Kidney glomerular epithelial cell (primary cell): ENCODE data around the gene SCG5.
"Not testable (repeated sequence)": the region's sequence is repeated elsewhere in the genome, so short reads cannot be mapped to it uniquely, and the experiment has no call there.

Source experiments
- DNase-seq: peaks from one replicate; lab custom pipeline; 2025; lab: John Stamatoyannopoulos, UW

Gene SCG5, protein sequence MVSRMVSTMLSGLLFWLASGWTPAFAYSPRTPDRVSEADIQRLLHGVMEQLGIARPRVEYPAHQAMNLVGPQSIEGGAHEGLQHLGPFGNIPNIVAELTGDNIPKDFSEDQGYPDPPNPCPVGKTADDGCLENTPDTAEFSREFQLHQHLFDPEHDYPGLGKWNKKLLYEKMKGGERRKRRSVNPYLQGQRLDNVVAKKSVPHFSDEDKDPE

DNA sequence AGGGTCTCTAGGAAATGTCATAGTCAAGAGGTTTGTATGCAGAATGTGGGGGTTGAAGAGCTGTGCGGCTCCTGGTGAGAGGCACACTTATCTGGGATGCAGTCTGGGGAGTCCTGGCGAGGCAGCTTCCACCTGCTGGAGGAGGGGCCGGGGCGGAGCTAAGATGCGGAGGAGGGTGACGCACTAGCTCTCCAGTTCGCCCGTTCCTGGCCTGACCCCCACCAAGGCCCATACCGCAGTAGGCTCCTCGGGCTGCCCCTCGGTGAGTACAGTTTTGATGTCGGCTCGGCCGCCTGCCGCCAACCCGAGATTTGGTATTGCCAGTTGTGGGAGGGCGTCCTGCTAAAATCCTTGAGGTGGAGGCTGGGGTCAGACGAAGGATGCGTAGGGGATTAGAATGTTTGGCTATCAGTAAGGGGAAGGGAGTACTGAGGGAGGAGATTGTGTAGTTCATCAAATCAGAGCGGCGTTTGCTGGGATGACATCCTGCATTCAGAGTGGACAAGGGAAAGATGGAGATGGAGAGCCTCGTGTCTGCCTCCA is at the start of gene SCG5:
SCG5 (plus strand) TSS at position 194 of the 543 bp plus-strand sequence. CDS start 1,883 bp downstream, outside the sequence.
- no peak for DNase-seq

DNA sequence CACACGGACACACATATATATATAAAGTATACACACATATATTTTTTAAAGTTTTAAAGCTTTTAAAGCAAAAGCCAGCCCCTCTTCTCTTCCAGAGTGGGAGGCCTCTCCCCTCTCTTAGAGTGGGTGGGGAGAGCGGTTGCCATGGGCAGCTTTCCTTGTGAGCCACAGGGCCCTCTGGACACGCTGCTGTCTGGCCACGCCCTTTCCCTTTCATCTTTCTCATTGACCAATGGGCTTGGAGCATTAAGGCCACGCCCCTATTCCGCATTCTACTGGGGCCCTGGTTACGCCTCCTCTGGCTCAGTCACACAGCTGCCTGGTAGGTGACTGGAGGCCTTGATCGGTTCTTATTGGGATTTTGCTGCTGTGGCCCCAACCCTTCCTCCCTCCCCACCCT is 48.4 kb upstream of the SCG5 start, which contains the start of gene GOLGA8N:
GOLGA8N (plus strand) TSS at position 306 of the 400 bp plus-strand sequence.
- DNase-seq = not testable (repeated sequence)

DNA sequence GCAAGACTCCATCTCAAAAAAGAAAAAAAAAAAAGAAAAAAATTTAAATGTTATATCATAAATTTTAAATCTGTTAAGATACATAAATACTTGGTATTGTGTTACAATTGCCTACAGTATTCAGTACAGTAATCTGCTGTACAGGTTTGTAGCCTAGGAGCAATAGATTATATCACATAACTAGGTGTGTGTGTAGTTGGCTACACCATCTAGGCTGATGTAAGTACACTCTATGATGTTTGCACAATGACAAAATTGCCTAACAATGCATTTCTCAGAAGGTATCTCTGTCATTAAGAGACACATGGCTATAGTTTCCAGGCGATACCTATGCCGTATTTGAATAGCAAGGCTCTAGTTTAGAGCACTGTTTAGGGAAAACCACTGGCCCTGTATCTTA is 32.0 kb upstream of the SCG5 start:
- DNase-seq = not testable (repeated sequence)

DNA sequence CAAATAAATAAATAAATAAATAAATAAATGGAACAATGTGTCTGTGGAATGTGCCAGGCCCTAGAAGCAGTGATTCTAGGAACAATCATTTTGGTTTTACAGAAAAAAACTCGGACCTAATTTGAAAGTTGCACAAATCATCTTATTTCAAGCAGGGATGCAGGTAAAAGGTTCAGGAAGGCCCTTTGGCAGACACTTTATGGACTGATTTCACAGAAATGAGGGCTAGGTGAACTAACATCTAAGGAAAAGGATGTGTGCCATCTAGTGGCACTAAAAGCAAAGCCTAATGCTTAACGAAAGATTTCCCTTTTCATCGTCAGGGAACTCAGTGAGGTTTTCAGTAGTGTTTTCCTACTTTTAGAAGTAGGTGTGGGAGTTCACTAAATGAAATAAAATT is 30.8 kb upstream of the SCG5 start:
- DNase-seq = not testable (repeated sequence)

DNA sequence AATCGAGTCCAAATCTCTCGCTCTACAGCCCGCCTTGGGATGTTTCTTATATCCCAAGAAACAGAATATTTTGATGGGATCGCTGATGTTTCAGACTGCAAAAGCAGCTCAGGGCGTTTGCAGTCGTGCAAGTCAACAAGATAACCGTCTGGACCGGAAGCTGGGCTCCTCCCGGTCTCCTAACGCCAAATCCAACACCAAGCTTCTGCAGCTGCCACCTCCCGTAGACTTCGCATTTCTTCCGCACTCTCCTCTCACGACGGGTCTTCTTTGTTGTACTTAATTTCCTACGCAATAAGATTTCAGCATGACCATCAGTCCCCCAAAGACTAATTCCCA is 26.8 kb upstream of the SCG5 start:
- not testable (repeated sequence) for DNase-seq

DNA sequence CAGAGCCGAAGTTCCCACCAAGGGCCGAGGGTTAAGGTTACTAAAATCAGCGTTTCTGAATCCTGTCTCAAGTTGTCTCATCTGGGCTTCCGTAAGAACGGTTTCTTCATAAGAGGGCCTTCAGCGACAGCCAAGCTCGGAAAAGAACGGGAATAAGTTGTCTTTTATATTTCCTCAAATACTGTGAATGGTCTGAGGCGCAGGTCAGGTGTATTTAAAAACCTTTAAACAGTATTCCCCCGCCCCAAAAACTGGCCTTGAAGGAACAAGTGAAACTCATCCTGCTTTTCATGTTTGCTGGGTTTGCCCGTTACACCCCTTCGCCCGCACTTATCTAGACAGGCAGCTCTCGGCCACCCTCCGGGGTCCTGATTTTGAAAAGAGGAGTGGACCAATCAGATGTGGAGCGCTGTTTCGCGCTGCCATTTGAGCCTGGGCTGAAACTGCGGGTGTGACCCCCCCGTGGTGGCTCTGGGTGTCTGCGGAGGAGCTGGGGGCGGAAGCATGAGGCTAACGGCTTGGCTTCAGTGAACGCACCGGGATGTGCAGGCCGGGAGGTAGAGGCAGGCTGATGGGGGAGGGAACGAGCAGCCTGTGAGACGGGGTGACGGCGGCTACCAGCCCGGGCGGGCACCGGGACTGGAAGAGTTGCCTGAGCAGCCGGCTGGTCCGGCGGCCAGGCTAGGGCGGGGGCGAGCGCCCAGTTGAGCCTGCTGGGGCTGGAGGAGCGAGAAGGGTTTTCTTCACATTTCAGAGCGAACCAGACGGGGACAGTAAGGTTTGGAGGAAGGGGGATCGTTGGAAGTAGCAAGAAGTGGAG is 26.2 kb upstream of the SCG5 start, which contains the start of gene ARHGAP11A:
ARHGAP11A (plus strand) TSS at position 454 of the 820 bp plus-strand sequence. CDS start 708 bp downstream, outside the sequence.
- not testable (repeated sequence) for DNase-seq

DNA sequence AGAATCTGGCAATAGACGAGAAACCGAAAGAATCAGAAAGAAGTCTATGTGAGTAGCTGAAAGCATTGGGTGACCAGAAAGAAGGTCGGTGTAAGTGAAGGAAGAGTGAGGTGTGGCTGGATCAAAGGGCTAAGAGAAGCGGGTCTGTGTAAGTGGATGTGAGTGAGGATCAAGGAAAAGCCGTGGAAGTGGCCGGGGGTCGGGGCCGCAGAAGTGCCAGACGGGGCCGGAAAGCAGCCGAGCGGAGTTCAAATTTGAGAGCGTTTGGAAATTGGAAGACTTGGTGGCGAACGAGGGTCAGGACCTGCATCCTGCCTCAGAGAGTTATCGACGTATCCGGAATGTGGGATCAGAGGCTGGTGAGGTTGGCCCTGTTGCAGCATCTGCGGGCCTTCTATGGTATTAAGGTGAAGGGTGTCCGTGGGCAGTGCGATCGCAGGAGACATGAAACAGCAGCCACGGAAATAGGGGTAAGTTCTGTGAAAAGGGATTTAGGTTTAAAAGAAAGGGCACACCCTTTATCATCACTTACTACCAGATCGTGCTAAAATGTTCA is 25.6 kb upstream of the SCG5 start:
- DNase-seq = not testable (repeated sequence)

DNA sequence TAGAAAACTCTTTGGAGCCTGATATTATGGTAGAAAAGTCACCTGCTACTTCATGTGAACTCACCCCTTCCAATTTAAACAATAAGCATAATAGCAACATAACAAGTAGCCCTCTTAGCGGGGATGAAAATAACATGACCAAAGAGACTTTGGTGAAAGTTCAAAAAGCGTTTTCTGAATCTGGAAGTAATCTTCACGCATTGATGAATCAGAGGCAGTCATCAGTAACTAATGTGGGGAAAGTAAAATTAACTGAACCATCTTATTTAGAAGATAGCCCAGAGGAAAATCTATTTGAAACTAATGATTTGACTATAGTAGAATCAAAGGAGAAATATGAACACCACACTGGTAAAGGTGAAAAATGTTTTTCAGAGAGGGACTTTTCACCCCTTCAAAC is 5.1 kb upstream of the SCG5 start:
- no peak for DNase-seq

DNA sequence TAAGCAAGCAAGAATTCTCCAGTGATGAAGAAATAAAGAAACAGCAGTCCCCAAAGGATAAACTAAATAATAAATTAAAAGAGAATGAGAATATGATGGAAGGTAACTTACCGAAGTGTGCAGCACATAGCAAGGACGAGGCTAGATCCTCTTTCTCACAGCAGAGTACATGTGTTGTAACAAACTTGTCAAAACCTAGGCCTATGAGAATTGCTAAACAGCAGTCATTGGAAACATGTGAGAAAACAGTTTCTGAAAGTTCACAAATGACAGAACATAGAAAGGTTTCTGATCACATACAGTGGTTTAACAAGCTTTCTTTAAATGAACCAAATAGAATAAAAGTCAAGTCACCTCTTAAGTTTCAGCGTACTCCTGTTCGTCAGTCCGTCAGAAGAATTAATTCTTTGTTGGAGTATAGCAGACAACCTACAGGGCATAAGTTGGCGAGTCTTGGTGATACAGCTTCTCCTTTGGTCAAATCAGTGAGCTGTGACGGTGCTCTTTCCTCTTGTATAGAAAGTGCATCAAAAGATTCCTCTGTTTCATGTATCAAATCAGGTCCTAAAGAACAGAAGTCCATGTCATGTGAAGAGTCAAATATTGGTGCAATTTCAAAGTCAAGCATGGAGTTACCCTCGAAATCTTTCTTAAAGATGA is 4.5 kb upstream of the SCG5 start:
- no peak for DNase-seq

DNA sequence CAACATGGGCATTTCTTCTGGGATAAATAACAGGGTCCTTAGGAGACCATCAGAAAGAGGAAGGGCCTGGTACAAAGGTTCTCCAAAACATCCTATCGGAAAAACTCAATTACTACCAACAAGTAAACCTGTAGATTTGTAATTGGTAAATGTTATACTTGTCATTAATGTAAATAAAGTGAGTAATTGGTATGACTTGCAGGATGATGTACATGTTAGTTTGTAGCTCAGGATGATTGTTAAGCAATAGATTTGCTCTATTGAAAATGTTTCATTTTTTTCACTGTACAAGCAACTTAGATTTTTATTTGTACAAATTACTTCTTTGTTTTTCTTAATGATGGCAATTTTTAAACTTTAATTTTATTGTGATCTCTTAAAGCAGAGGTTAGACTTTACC is 3.8 kb upstream of the SCG5 start:
- no peak for DNase-seq

DNA sequence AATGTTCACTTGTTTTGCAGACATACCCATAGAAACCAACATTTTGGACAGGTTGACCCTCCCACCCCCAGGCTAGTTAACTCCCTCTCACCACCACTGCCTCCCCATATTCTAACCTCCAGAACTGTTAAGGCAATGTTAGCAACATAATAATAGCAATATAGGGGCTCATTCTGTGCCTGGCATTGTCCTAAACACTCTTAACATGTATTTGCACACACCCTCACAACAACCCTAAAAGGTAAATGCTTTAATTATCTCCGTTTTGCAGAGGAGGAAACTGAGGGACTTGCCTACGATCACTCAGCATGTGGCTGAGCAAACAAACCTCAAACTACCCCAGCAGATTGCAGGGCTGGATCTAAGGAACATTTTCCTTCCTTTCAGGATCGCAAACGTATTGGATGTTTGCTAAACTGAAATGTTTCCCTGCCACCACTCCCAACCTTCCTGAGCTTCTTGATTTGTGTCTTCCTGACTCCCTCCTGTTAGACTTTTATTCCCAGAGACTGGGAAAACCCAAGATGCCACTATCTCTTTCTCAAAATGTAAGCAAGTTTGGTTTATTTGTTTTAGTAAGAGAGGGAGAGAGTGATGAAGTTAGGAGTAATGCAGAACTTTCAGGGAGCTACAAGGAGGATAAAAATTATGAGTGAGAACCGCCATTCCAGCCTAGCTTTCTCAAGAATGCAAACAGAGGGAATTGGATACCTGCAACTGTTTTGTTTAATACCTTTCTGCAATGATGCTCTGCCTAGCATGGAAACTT is 1.3 kb downstream of the SCG5 start:
- DNase-seq = no peak

DNA sequence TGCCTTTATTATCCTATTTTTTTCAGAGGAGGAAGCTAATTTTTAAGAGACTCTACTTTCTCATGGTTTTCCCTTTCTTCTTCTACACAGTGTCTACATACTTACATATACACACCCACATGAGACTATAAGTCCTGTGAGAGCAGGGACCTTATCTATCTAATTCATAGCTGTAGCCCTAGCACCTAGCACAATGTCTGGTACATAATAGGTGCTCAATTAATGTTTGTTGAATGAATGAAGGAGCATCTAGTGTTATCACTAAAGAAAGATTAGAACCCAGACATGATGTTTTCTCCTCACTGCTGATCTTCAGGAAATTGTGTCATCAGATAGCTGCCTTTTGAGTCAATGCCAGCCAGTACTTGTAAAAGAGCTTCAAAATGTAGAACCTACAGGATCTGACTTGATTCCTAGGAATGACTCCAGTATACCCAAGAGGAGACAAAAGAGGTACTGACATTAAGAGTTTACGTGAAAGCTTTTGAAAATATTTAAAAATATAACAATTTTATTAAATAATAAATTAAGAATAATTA is 2.5 kb downstream of the SCG5 start:
- no peak for DNase-seq

DNA sequence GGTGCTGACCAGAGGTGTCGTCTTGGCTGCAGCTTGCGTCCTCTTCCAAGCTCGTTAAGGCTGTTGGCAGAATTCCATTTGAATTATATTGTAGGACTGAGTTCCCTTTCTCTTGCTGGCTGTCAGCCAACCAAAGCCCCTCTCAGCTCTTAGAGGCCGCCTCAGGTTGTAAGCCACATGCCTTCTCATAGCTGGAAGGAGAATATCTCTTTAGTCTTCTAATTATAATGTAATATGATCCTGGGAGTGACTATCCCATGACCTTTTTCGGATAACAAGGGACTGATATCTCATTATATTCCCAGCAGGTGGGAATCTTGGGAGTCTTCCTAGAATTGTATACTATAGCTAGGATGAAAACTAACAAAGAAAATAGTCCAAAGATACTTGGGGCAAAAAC is 4.8 kb downstream of the SCG5 start:
- no peak for DNase-seq

DNA sequence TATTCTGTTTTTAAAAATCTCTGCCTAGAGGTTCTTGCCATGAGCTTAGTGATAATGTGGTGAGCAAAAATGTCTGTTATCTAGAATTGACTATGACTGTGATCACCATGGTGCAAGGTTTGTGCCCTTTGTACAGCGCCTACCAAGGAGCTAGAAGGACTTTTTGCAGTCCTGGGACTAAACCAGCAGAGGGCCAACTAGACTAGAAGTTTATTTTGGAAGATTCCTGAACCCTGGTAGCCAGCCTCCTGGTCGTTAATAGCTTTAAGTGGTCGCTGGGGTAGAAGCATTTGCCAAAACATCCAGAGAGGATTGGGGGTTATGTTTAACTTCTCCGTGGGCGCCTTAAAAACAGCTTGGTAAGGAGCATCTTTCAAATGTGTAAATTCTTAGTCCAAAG is 7.8 kb downstream of the SCG5 start:
- no peak for DNase-seq

DNA sequence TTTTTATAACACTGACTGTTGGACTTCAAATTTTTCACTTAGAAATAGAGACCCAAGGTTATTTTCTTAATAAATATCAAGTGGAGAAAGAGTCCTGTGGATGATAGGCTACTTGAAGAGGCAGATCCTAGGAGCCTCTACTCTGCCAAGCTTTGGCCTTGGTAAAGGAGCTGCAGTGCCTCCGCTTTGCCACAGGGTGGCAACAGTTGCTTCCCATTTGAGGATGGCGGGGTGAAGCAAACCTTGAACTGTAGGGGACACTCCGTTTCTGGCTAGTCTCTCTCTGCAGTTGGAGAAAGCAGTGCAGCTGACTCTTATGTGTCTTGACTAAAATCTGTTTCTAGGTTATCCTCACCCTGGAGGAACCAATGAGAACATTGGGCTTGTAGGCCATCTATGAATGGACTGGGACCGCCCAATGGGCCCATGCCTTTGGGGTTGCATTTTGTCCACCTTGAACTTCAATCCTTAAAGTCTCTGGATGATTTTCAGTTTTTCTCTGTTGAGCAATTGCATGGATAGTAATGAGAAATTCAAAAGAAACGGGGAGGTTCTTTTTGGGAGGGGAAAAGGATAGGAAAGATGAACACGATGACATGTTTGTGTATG is 9.8 kb downstream of the SCG5 start:
- DNase-seq = peak; percentile 45

DNA sequence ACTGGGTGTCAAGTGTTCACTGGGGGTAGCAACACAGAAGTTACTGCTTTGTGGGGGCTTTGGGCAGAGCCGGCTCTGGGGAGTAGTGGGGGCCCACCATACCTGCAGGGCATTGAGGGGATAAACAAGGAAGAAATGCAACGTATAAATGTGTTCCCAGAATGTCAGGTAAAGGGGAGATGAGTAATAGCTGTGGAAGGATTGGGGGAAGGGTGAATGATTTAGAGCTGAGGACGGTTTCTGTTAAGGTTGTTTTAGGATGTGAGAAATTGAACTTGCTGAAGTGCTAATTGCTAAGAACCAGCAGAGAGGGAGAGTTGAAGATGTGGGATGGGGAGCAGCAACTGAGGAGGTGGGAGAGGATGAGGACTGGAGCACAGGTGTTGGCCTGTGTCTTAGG is 10.7 kb downstream of the SCG5 start:
- no peak for DNase-seq

DNA sequence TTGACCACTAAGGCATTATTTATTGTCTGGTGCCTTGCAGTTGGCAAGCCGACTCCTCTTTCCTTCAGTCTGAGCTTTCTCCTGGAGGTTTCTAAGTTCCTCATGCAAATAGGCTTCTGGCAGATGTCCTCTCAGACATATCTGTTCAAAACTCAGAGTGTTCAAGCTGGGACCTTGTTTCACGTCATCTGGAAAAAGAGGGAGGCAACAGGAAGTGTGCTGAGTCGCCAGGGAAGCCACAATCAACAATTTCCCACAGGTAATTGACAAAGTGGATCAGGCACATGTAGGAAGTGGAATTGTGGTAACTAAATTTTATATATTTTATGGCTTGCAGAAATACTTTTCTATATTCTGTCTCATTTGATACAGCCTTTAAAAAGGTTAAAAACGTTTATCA is 14.6 kb downstream of the SCG5 start:
- no peak for DNase-seq

DNA sequence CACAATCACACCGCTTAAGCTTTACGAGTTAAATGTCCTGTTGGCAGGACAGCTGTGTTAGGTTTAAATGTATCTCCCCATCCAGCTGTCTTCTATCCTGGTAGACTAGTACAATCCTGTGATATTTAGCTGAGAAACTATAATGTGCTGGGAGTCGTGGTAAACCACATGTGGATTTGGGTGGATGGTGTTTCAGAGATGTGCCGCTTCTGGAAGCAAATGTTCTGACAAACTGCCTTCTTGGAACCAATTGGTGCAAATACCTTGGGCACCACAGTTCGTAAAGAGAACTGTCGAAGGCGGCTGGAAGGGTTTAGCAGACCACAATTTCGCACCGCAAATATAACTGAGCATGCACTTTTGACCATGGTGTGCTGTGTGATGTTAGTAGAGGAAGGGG is 15.0 kb downstream of the SCG5 start:
- no peak for DNase-seq

DNA sequence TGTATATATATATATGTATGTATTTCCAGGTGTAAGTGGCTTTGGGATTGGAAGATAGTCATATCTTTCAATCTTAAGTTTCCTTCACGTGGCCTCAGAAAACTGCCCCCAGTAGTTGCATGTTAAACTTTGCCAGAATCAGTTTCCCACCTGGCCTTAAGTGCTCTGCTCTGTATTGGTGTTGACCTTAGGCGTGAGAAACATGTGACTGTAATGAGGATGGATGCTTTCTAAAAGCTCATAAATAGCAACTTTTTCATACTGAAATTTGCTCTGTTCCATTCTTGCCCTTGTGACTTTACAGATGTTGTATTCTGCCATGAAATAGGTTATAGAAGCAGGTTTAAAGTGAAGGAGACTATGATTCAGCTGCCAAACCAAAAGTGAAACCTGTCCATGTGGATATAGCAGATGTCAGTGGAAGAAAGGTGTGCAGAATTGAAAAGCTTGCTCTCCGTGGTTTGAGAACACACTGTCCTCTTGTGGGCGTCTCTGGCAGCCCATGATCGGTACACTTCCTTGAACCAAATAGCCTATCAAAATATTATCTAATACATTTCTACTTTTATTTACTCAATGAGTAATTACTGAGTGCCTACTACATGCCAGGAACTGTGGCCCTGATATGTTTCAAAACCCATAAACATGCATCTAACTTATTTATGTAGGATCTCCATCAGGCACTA is 15.8 kb downstream of the SCG5 start:
- peak; percentile 53 for DNase-seq

DNA sequence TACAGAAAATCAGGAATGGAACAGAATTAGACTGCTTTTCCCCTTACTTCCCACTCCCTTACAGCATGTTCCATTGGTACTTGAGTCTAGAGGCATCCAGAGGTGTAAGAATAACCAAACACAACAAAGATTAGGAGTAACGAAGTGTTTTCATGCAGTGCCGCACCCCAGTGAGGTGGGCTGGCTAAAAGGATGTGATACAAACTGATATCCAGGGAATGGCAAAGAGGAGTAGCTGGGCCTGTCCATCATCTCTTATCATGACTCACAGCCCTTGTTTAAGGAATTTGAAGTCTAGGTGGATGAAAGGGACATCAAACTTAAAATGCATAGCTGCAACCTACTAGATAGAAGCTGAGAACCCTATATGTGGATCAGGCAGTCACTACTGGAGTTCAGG is 16.4 kb downstream of the SCG5 start:
- no peak for DNase-seq
